ENCODE data around the gene RO60. TPM values are rescaled to one million over a fixed set of nuclear protein-coding genes. Genes with fewer than 3 reads are reported as not detected.

RO60 gene
- total and polyA plus RNA-seq, 2 of the 4 experiments (the other 2 are of a cell fraction), result 10.9 to 161 TPM

DNA sequence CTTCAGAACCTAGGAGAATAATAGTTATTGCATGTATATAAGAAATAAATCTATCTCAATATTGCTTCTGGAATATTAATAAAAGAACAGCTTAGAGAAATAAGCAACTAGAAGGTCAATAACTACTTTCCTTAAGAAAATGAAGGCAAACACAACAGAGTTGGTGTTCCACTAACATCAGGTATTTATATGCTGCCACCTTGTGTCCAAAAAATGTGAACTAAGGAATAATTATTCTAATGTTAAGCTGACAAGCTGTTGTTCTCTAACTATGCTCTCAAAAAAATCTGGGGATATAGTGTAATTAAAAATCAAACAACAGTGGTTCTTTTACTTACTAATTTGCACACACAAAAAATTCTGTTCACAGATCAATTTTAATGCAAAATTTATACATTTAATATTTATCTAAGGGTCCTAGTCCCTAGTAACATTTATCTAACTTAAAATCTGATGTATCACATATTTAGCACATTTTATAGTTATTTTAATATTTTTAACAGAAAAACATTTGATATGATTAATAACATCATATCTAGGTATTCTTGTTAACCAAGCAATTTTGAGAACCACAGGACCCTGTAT, 39.9 kb upstream of the RO60 start:
- Histone ChIP-seq H3K4me2 (ENCODE audit: low read depth, low read length) (no peak overlapping the region), H2BK120ac (ENCODE audit: low read depth, low read length) (no peak overlapping the region), H3K27ac (ENCODE audit: insufficient read depth, low read length) (no peak overlapping the region), H3K9me3 (ENCODE audit: control insufficient read depth, insufficient read depth, low read length) (no peaks in the 10 kb centered on the region), H3K56ac (ENCODE audit: extremely low read depth, insufficient read depth, low read length) (no peak overlapping the region), H3K79me1 (ENCODE audit: low read depth in 1 of 2, low read length in 2 of 2) (no peaks in the 10 kb centered on the region), H2AFZ (replicated peaks; ENCODE audit: low read length, poor library complexity) (no peak overlapping the region), H3K14ac (replicated peaks; ENCODE audit: low read depth, low read length) (no peak overlapping the region), H3K4me3 (ENCODE audit: insufficient read depth, low read depth, low read length) (no peak overlapping the region), H2BK20ac (ENCODE audit: low read depth, low read length) (no peak overlapping the region), H2BK15ac (ENCODE audit: low read depth, low read length) (no peak overlapping the region), H3K4me1 (ENCODE audit: control insufficient read depth, insufficient read depth, low read length) (no peaks in the 10 kb centered on the region), H3K4ac (ENCODE audit: low read depth, low read length) (no peak overlapping the region), H4K5ac (ENCODE audit: low read depth, low read length) (no peak overlapping the region), H2BK5ac (ENCODE audit: low read depth, low read length, poor library complexity, severe bottlenecking) (no peak overlapping the region), H3K23ac (ENCODE audit: low read depth, low read length) (no peak overlapping the region), H2AK9ac (replicated peaks; ENCODE audit: low read depth, low read length, poor library complexity) (no peak overlapping the region), H4K20me1 (ENCODE audit: insufficient read depth, low read length) (no peaks in the 10 kb centered on the region), H3K9ac (ENCODE audit: low read depth, low read length) (no peak overlapping the region), H3K36me3 (ENCODE audit: control insufficient read depth, insufficient read depth, low read length) (peaks cover 1% of the 10 kb centered on the region; the same call in 1 of the 2 replicates), H3K27me3 (ENCODE audit: control insufficient read depth, insufficient read depth, low read length) (no peaks in the 10 kb centered on the region), H4K8ac (ENCODE audit: low read depth in 2 of 2, low read length in 2 of 2) (no peak overlapping the region; a peak in 1 of 4 replicates), H2AK5ac (ENCODE audit: low read depth, low read length) (no peak overlapping the region), H3K18ac (ENCODE audit: low read depth, low read length) (no peak overlapping the region), H3K9me1 (ENCODE audit: insufficient read depth, low read length) (no peaks in the 10 kb centered on the region), H4K91ac (ENCODE audit: insufficient read depth, low read depth, low read length) (no peak overlapping the region)
- peak; percentile 66 for ATAC-seq (ENCODE audit: low read depth)
- peak; percentile 64 for DNase-seq
- POLR2A ChIA-PET (ENCODE audit: unreplicated experiment), result interaction anchor here (0.9 kb wide), 1 partner anchor 210 kb away, joined by 3 read pairs; no protein-coding TSS in a partner anchor
- dilution Hi-C loops (cut with HindIII; ENCODE audit: low sequenced_read_pairs, unreplicated experiment) (loop anchor here (25.0 kb wide), 2 partner anchors 207 to 532 kb away; partner anchors contain the start of gene RGS2), in situ Hi-C loops (cut with MboI; ENCODE audit: low sequenced_read_pairs) (loop anchor here (5.0 kb wide), 2 partner anchors 207 to 547 kb away; no protein-coding TSS in a partner anchor), intact Hi-C loops (cut with micrococcal nuclease) (loop anchor here (1.0 to 5.0 kb wide), 4 partner anchors 210 to 545 kb away; partner anchors contain the start of gene RGS2)
- CTCF ChIA-PET, result interaction anchor here (0.9 to 1.7 kb wide), 5 partner anchors 45 to 214 kb away, joined by 3 to 16 read pairs (median 4); partner anchors contain the start of gene RGS2
- no TSS peak for BruUV-seq (replicated peaks)
- peak; percentile 80 for TF ChIP-seq SMC3 (IDR thresholded peaks at IDR 0.05; ENCODE audit: low read depth, low read length)
- TF ChIP-seq RCOR1 (IDR thresholded peaks at IDR 0.05; ENCODE audit: insufficient replicate concordance, low read length), result no peak
- TF ChIP-seq, protein P1, sequence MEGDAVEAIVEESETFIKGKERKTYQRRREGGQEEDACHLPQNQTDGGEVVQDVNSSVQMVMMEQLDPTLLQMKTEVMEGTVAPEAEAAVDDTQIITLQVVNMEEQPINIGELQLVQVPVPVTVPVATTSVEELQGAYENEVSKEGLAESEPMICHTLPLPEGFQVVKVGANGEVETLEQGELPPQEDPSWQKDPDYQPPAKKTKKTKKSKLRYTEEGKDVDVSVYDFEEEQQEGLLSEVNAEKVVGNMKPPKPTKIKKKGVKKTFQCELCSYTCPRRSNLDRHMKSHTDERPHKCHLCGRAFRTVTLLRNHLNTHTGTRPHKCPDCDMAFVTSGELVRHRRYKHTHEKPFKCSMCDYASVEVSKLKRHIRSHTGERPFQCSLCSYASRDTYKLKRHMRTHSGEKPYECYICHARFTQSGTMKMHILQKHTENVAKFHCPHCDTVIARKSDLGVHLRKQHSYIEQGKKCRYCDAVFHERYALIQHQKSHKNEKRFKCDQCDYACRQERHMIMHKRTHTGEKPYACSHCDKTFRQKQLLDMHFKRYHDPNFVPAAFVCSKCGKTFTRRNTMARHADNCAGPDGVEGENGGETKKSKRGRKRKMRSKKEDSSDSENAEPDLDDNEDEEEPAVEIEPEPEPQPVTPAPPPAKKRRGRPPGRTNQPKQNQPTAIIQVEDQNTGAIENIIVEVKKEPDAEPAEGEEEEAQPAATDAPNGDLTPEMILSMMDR (conservative IDR thresholded peaks at IDR 0.05; ENCODE audit: low read depth, low read length), result peak; percentile 59
- TF ChIP-seq RAD21 (IDR thresholded peaks at IDR 0.05; ENCODE audit: low read length), result peak; percentile 74
